CD4-positive, alpha-beta T cell treated with Interleukin-21 for 1 hour (primary cell): Measurements from ENCODE around the gene SCAND1.

Experiments used
- DNase-seq: peaks from one replicate; pipeline ENCODE4 v3.0.0-alpha.2; 2020

The SCAND1 gene

DNA sequence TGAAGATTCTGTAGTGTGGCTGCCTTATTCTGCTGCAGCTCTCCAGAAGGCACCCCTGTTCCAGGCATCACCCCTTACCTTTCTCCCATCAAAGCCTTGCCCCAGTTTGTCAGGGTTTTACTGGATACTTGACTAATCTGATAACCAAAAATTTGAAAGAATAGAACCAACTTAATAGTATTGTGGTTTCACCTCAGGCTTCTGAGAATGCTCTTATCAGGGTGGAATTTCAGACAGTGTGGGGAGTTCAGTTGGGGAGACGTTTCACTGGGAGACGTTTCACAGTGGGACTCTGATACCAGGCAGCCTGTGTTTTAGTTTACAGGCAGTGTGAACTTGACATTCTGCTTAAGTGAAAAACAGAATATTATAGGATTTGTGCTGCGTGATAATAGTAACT lies 50.5 kb downstream of the SCAND1 start:
- DNase-seq, result no peak
